HCT116 (cell line): ENCODE results near the gene NAPSA.

ENCODE experiments used
- ATF3 ChIP-seq: IDR thresholded peaks from 2 replicates; pipeline ENCODE4 v1.6.1; 2012
- CEBPB ChIP-seq: IDR thresholded peaks from 2 replicates; pipeline ENCODE4 v1.6.1; 2012; ENCODE audit warnings: low read depth
- CTCF ChIP-seq, 3 experiments: fragments of 200-600 bp in 1 of 3; sonication (generic) in 1 of 3; IDR thresholded peaks in 2 of 3; conservative IDR thresholded peaks in 1 of 3; 2 replicates each; pipeline ENCODE4 v1.5.1; 2012 to 2017; ENCODE audit warnings: low read depth in 2 of 3, low read length in 2 of 3, antibody characterized with exemption in 1 of 3, borderline replicate concordance in 1 of 3, control low read depth in 1 of 3, mild to moderate bottlenecking in 1 of 3, mixed read lengths in 1 of 3, mixed run types in 1 of 3, moderate library complexity in 1 of 3; ENCODE audit not compliant: insufficient read depth in 1 of 3
- EGR1 ChIP-seq: IDR thresholded peaks from 2 replicates; pipeline ENCODE4 v1.6.1; 2012; ENCODE audit warnings: low read depth
- EZH2 ChIP-seq: fragments of 200-600 bp; sonication (generic); IDR thresholded peaks from 2 replicates; pipeline ENCODE4 v1.6.1; 2017; ENCODE audit warnings: antibody characterized with exemption, mixed run types
- EZH2phosphoT487 ChIP-seq: fragments of 200-600 bp; IDR thresholded peaks from 2 replicates; pipeline ENCODE4 v1.6.1; 2018; ENCODE audit warnings: antibody characterized with exemption, borderline replicate concordance
- JUND ChIP-seq: IDR thresholded peaks from 2 replicates; pipeline ENCODE4 v1.6.1; 2012
- MAX ChIP-seq: IDR thresholded peaks from 2 replicates; pipeline ENCODE4 v1.6.1; 2012
- POLR2AphosphoS5 ChIP-seq: IDR thresholded peaks from 2 replicates; pipeline ENCODE4 v1.6.1; 2011; ENCODE audit warnings: mild to moderate bottlenecking, low read depth, low read length, moderate library complexity
- SIN3A ChIP-seq: IDR thresholded peaks from 2 replicates; pipeline ENCODE4 v1.6.1; 2012; ENCODE audit warnings: low read depth
- SP1 ChIP-seq: IDR thresholded peaks from 2 replicates; pipeline ENCODE4 v1.6.1; 2012; ENCODE audit warnings: low read depth
- SRF ChIP-seq: IDR thresholded peaks from 2 replicates; pipeline ENCODE4 v1.6.1; 2012; ENCODE audit warnings: low read depth
- ZNF274 ChIP-seq: fragments of 200-500 bp; sonication (Bioruptor generic); IDR thresholded peaks from 2 replicates; pipeline ENCODE4 v1.6.1; 2014; ENCODE audit warnings: mild to moderate bottlenecking, low read depth, low read length, inconsistent platforms
- TF ChIP-seq, protein P1 (sequence below): IDR thresholded peaks from 2 replicates; pipeline ENCODE4 v1.6.1; 2011; ENCODE audit warnings: mild to moderate bottlenecking, low read length, moderate library complexity; ENCODE audit not compliant: insufficient replicate concordance; ENCODE audit errors: extremely low read depth

GRCh38 chr19:50371914-50372475 is 6.6 kb upstream of the NAPSA start:
- TF ChIP-seq CTCF (IDR thresholded peaks at IDR 0.05 in 2 of 3, conservative IDR thresholded peaks at IDR 0.05 in 1 of 3; ENCODE audit: borderline replicate concordance in 1 of 3, insufficient read depth in 1 of 3, low read depth in 2 of 3, low read length in 2 of 3) (no peak), EZH2 (no peak), MAX (no peak), ATF3 (no peak), POLR2AphosphoS5 (no peak), SP1 (no peak), JUND (no peak), EGR1 (no peak), EZH2phosphoT487 (no peak), SIN3A (no peak), CEBPB (no peak), SRF (no peak), ZNF274 (no peak)
- TF ChIP-seq, protein P1, sequence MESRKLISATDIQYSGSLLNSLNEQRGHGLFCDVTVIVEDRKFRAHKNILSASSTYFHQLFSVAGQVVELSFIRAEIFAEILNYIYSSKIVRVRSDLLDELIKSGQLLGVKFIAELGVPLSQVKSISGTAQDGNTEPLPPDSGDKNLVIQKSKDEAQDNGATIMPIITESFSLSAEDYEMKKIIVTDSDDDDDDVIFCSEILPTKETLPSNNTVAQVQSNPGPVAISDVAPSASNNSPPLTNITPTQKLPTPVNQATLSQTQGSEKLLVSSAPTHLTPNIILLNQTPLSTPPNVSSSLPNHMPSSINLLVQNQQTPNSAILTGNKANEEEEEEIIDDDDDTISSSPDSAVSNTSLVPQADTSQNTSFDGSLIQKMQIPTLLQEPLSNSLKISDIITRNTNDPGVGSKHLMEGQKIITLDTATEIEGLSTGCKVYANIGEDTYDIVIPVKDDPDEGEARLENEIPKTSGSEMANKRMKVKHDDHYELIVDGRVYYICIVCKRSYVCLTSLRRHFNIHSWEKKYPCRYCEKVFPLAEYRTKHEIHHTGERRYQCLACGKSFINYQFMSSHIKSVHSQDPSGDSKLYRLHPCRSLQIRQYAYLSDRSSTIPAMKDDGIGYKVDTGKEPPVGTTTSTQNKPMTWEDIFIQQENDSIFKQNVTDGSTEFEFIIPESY = no peak
